Tibial nerve (tissue), 4 donors: ENCODE data around the gene AP2B1. TPM values are rescaled to one million over a fixed set of nuclear protein-coding genes. Genes with fewer than 3 reads are reported as not detected.
A peak's percentile ranks its signal among the peaks of the same experiment; 100 is the strongest.

Experiments used
- DNase-seq, 2 donors: peaks; one replicate each; pipeline ENCODE4 v3.0.0-alpha.2; 2019; ENCODE audit warnings: low spot score in 2 of 2
- H3K27ac ChIP-seq, 4 donors: fragments of 200-600 bp; sonication (generic) in 3 of 4; one replicate each; pipeline ENCODE4 v1.5.1; 2017 to 2019; ENCODE audit warnings: mild to moderate bottlenecking in 1 of 4
- H3K27me3 ChIP-seq, 2 donors: fragments of 200-600 bp; sonication (generic) in 1 of 2; one replicate each; pipeline versions ENCODE4 v1.5.1 to v1.6.0; 2017 to 2019
- H3K36me3 ChIP-seq, 3 donors: fragments of 200-600 bp; sonication (generic); one replicate each; pipeline ENCODE4 v1.5.1; 2018 to 2019
- H3K4me1 ChIP-seq, 4 donors: fragments of 200-600 bp; sonication (generic) in 3 of 4; one replicate each; pipeline ENCODE4 v1.5.1; 2017 to 2019
- H3K4me3 ChIP-seq, 4 donors: fragments of 200-600 bp; sonication (generic) in 3 of 4; one replicate each; pipeline ENCODE4 v1.5.1; 2017 to 2019; ENCODE audit warnings: mild to moderate bottlenecking in 1 of 4, moderate library complexity in 1 of 4
- H3K9me3 ChIP-seq, 4 donors: fragments of 200-600 bp; sonication (generic) in 3 of 4; one replicate each; pipeline ENCODE4 v1.5.1; 2017 to 2019
- EP300 ChIP-seq, 2 donors: sonication (generic); formaldehyde crosslinking; IDR thresholded peaks; one replicate each; pipeline ENCODE4 v1.6.1; 2017; ENCODE audit warnings: antibody characterized with exemption in 2 of 2, mild to moderate bottlenecking in 1 of 2
- POLR2A ChIP-seq, 2 donors: fragments of 450-650 bp; IDR thresholded peaks; one replicate each; pipeline ENCODE4 v1.6.1; 2017; ENCODE audit warnings: antibody characterized with exemption in 2 of 2, mild to moderate bottlenecking in 2 of 2, moderate library complexity in 2 of 2
- WGBS, 2 donors: methylation state at CpG; one replicate each; pipeline ENCODE4 v1.1.5; 2018; 5-methylcytosine and 5-hydroxymethylcytosine counted together
- total RNA-seq, 4 donors: library from RNA; depleted of rRNA; stranded (reverse); fragments of >200 nt; gene quantifications; one replicate each; pipeline ENCODE4 v1.1.0, GENCODE V29; 2016
- TF ChIP-seq, protein P1 (sequence below), 5 experiments: fragments of 200-600 bp in 3 of 5; fragments of 450-650 bp in 2 of 5; sonication (generic) in 3 of 5; IDR thresholded peaks; one replicate each; pipeline ENCODE4 v1.5.1; 2016 to 2019; ENCODE audit warnings: antibody characterized with exemption in 5 of 5, mild to moderate bottlenecking in 3 of 5, moderate library complexity in 2 of 5

Gene AP2B1
- total RNA-seq, 4 donors from 2014 or later: 59.9 to 77.7 (median 62.0) TPM

DNA sequence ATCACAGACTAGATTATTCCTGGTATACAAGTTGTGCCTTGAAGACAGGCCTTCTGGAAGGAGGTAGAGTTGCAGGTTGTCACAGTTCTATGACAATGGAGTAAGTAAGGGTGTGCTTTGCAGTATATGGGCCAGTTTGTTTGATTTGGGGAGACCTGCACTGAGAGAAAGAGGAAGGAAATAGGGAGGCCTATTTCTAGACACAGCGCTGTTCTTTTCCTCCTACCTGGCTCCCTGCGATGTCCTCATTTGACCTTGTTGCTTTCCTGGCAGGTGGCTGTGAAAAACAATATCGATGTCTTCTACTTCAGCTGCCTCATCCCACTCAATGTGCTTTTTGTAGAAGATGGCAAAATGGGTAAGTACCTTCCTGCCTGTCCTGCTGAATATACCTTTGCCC is 121.8 kb downstream of the AP2B1 start:
- DNase-seq: no peak
- Histone ChIP-seq H3K4me3 (no peak overlapping the region), H3K9me3 (no peaks in the 10 kb centered on the region), H3K4me1 (peaks cover 0 to 25% (median 2%) of the 10 kb centered on the region in 4 donors), H3K27me3 (no peaks in the 10 kb centered on the region), H3K27ac (no peak overlapping the region), H3K36me3 (peaks cover 0 to 45% (median 5%) of the 10 kb centered on the region in 3 donors)
- TF ChIP-seq, protein P1, sequence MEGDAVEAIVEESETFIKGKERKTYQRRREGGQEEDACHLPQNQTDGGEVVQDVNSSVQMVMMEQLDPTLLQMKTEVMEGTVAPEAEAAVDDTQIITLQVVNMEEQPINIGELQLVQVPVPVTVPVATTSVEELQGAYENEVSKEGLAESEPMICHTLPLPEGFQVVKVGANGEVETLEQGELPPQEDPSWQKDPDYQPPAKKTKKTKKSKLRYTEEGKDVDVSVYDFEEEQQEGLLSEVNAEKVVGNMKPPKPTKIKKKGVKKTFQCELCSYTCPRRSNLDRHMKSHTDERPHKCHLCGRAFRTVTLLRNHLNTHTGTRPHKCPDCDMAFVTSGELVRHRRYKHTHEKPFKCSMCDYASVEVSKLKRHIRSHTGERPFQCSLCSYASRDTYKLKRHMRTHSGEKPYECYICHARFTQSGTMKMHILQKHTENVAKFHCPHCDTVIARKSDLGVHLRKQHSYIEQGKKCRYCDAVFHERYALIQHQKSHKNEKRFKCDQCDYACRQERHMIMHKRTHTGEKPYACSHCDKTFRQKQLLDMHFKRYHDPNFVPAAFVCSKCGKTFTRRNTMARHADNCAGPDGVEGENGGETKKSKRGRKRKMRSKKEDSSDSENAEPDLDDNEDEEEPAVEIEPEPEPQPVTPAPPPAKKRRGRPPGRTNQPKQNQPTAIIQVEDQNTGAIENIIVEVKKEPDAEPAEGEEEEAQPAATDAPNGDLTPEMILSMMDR (IDR thresholded peaks at IDR 0.05): no peak
- TF ChIP-seq POLR2A (IDR thresholded peaks at IDR 0.05): no peak
- WGBS, 2 donors: 78 to 88% methylated on average over 3 of the region's 3 CpGs

DNA sequence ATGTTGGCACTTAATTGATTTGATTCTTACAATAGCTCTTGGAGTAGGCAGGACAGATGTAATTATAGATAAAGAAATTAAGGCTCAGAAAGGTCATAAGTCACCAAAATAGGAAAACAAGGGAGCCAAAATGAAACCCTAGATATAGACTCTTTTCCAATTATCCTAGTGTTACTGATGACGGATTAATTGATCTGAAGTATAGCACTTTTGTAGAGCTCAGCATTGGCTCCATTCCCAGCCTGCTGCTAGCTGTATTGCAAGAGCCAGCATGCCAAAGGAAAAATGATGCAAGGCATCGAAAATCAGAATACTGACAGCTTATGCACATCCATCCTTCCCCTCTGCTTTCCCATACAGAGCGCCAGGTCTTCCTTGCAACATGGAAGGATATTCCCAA is 122.8 kb downstream of the AP2B1 start:
- no peak overlapping the region for H3K4me3 ChIP-seq
- peaks cover 0 to 51% (median 5%) of the 10 kb centered on the region in 3 donors for H3K36me3 ChIP-seq
- DNase-seq: no peak
- TF ChIP-seq POLR2A (IDR thresholded peaks at IDR 0.05): no peak
- TF ChIP-seq, protein P1 (IDR thresholded peaks at IDR 0.05): no peak
- no peak for TF ChIP-seq EP300 (IDR thresholded peaks at IDR 0.05)
- H3K27ac ChIP-seq: no peak overlapping the region
- H3K9me3 ChIP-seq: no peaks in the 10 kb centered on the region
- 83 to 90% methylated on average over 3 of the region's 3 CpGs for WGBS, 2 donors
- no peaks in the 10 kb centered on the region for H3K27me3 ChIP-seq
- peaks cover 0 to 34% (median 6%) of the 10 kb centered on the region in 4 donors for H3K4me1 ChIP-seq

DNA sequence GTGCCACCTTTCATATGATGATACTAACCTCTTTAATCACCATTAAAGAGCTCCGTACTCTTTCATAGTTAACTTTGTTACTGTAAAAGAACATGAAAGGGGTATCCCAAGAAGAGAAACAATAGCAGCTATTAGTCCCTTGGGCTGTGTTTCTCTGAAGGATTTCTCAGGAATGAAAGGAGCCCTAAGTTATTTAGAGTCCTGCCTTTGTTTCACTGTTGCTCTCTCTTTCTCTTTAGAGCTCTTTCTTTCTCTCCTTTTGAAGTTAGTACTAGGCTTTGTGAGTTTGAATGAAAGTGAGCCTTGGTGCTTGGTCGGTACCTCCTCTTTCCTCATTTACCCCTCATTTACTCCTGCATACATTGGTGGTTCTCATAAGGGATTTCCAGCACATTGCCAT is 123.8 kb downstream of the AP2B1 start:
- TF ChIP-seq POLR2A (IDR thresholded peaks at IDR 0.05) (no peak), EP300 (IDR thresholded peaks at IDR 0.05) (no peak)
- TF ChIP-seq, protein P1 (IDR thresholded peaks at IDR 0.05): no peak
- no peaks in the 10 kb centered on the region for H3K27me3 ChIP-seq
- WGBS, 2 donors: 63 to 68% methylated on average over 2 of the region's 2 CpGs
- peaks cover 0 to 45% (median 10%) of the 10 kb centered on the region in 4 donors for H3K4me1 ChIP-seq
- H3K9me3 ChIP-seq: no peaks in the 10 kb centered on the region
- no peak overlapping the region for H3K4me3 ChIP-seq
- no peak for DNase-seq
- H3K27ac ChIP-seq: no peak overlapping the region
- H3K36me3 ChIP-seq: peaks cover 0 to 57% (median 5%) of the 10 kb centered on the region in 3 donors

DNA sequence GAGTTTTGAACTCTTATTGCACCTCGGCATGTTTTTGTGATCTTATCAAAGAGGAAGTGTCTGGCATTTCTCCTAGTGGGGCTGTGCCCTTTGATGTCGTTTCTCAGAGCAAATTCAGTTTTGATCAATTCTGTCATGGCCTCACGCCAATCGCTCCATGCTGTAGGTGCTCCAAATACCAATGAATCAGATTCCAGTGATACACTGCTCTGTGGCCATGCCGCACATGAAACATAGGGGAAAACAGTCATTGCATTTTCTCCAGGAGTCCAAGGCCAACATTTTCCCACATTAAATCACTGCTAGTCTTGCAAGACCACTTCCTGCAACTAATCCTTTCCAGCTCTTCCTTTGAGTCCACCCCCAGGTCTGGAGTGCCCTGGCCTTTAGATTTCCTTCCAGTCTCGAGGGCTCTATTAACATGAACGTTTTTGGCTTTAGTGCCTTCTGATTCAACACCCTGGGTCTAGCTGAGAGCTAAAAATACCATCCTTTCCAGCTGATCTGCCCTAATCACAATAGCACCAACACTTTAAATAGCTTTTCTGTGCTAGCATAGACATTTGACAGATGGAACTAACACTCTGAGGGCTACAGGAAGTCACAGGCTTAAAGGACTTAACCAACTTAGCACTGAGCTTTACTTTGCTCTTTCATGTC is 126.1 kb downstream of the AP2B1 start:
- Histone ChIP-seq H3K36me3 (peaks cover 0 to 74% (median 5%) of the 10 kb centered on the region in 3 donors), H3K27me3 (no peaks in the 10 kb centered on the region), H3K4me1 (peaks cover 0 to 62% (median 10%) of the 10 kb centered on the region in 4 donors), H3K27ac (peak overlapping the region in 2 of 4 donors; percentile 27 to 52), H3K9me3 (no peaks in the 10 kb centered on the region), H3K4me3 (no peak overlapping the region)
- DNase-seq: peak in 1 of 2 donors; percentile 26
- TF ChIP-seq EP300 (IDR thresholded peaks at IDR 0.05) (peak in 1 of 2 donors; percentile 73), POLR2A (IDR thresholded peaks at IDR 0.05) (no peak)
- TF ChIP-seq, protein P1 (IDR thresholded peaks at IDR 0.05): no peak
- 25 to 30% methylated on average over 7 of the region's 7 CpGs for WGBS, 2 donors

DNA sequence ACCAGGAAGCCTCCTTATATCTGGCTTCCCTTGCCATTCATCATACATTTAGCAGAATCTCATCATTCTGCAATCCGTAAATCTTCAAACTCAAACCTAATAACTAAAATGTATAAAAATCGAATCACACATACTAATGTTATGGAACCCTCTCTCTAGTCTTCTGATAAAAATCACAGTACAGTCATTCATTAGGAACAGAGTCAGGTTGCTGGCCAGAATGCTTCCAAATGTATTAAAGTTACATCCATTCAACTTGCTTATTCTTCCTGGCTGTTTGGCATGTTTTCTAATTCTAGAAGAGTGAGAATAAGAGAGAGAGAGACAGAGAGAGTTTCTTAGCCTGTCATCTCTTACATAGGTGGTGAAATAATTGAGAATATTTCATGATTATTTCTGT is 127.9 kb downstream of the AP2B1 start:
- Histone ChIP-seq H3K27ac (peak overlapping the region in 2 of 4 donors; percentile 74 to 78), H3K36me3 (peaks cover 0 to 77% (median 5%) of the 10 kb centered on the region in 3 donors)

More for the DNA sequence above, 127.9 kb downstream of the AP2B1 start:
- Histone ChIP-seq H3K9me3 (no peaks in the 10 kb centered on the region), H3K4me1 (peaks cover 0 to 66% (median 10%) of the 10 kb centered on the region in 4 donors), H3K4me3 (no peak overlapping the region), H3K27me3 (no peaks in the 10 kb centered on the region)
- WGBS, 2 donors: 79 to 87% methylated on average over 2 of the region's 2 CpGs
- TF ChIP-seq, protein P1 (IDR thresholded peaks at IDR 0.05): no peak
- TF ChIP-seq POLR2A (IDR thresholded peaks at IDR 0.05) (no peak), EP300 (IDR thresholded peaks at IDR 0.05) (no peak)
- DNase-seq: no peak
